Progenitor cell of endocrine pancreas (in vitro differentiated cells): Measurements from ENCODE around the gene OLFML2A. TPM values are rescaled to one million over a fixed set of nuclear protein-coding genes. Genes with fewer than 3 reads are reported as not detected.
A peak's percentile ranks its signal among the peaks of the same experiment; 100 is the strongest.
"Not testable (repeated sequence)": the region's sequence is repeated elsewhere in the genome, so short reads cannot be mapped to it uniquely, and the experiment has no call there.

Experiments used
- DNase-seq: peaks from one replicate; pipeline ENCODE4 v3.0.0; 2021; ENCODE audit warnings: low spot score; ENCODE audit not compliant: unreplicated experiment
- H3K27ac Mint-ChIP-seq: 2 replicates; pipeline ENCODE4 v1.8.0; 2021; ENCODE audit warnings: mild to moderate bottlenecking, moderate library complexity, mixed read lengths
- H3K27me3 Mint-ChIP-seq: 2 replicates; pipeline ENCODE4 v1.8.0; 2021; ENCODE audit warnings: mixed read lengths
- H3K36me3 Mint-ChIP-seq: 2 replicates; pipeline ENCODE4 v1.8.0; 2022; ENCODE audit warnings: mixed read lengths; ENCODE audit not compliant: insufficient read depth
- H3K4me1 Mint-ChIP-seq: 2 replicates; pipeline ENCODE4 v1.8.0; 2021; ENCODE audit warnings: low read depth, mixed read lengths
- H3K4me3 Mint-ChIP-seq: 2 replicates; pipeline ENCODE4 v1.8.0; 2021; ENCODE audit warnings: low read depth, mild to moderate bottlenecking, moderate library complexity, mixed read lengths
- H3K9me3 Mint-ChIP-seq: 2 replicates; pipeline ENCODE4 v1.8.0; 2021; ENCODE audit warnings: low read depth, mixed read lengths
- CTCF ChIP-seq: fragments of 200-600 bp; sonication (generic); IDR thresholded peaks from one replicate; pipeline ENCODE4 v1.5.0; 2021; ENCODE audit warnings: antibody characterized with exemption, mild to moderate bottlenecking; ENCODE audit not compliant: unreplicated experiment
- long read RNA-seq: library from polyadenylated mRNA; unstranded; transcript quantifications from one replicate; pipeline ENCODE4 v2.0.0, GENCODE V29; 2020
- total RNA-seq: library from RNA; stranded (reverse); gene quantifications from 2 replicates; pipeline ENCODE4 v1.2.1, GENCODE V29; 2021

OLFML2A gene
- 2.2 and 2.5 TPM in 2 replicates for total RNA-seq
- long read RNA-seq, result 0 reads

DNA sequence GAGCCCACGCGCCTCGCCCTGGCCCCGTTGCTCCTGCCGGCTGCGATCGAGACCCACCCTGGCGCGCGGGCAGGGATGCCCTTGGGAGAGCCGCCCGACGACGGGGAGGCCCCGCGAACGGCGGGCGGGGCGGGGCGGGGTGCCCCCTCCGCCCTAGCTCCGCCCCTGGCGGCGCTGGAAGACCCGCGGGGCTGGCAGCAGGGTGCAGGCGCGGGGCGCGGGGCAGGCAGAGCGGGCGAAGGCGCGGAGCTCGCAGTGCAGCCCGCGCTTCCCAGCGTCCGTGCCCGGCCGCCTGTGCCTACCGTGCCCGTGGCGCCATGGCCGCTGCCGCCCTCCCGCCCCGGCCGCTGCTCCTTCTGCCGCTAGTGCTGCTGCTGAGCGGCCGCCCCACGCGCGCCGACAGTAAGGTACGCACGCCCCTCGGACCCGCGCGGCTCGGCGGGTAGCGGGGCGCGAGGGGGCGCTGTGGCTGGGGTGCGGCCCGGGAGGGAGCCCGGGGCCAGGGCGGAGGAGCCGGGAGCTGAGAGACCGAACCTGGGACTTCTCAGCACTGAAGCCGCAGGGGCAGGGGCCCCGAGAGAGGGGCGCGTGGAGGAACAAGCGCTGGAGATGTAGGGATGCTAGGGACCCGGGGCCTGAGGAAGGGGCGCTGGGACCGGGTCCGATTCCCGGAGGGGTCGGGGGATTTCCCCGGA is at the start of gene OLFML2A:
OLFML2A (plus strand) TSS at position 180 of the 695 bp plus-strand sequence; CDS start at position 318, 138 bp downstream.
- Mint-ChIP-seq H3K4me3 (peak within 1 kb of the TSS; percentile 68), H3K27me3 (peaks cover 19% of the 10 kb centered on the region), H3K36me3 (no peaks in the 10 kb centered on the region), H3K4me1 (peaks cover 12% of the 10 kb centered on the region), H3K27ac (peak within 1 kb of the TSS; percentile 59), H3K9me3 (no peaks in the 10 kb centered on the region)
- TF ChIP-seq CTCF, result peak; percentile 67
- DNase-seq, result no peak

- H3K27ac Mint-ChIP-seq, result peak overlapping the region; percentile 21
- TF ChIP-seq CTCF, result no peak
- no peaks in the 10 kb centered on the region for H3K9me3 Mint-ChIP-seq
- H3K4me3 Mint-ChIP-seq, result no peak overlapping the region
- H3K4me1 Mint-ChIP-seq, result peaks cover 34% of the 10 kb centered on the region
- no peaks in the 10 kb centered on the region for H3K27me3 Mint-ChIP-seq
- no peak for DNase-seq
- peaks cover 23% of the 10 kb centered on the region for H3K36me3 Mint-ChIP-seq
Measured at GRCh38 chr9:124730772-124731171, 46.2 kb upstream of the OLFML2A start.

DNA sequence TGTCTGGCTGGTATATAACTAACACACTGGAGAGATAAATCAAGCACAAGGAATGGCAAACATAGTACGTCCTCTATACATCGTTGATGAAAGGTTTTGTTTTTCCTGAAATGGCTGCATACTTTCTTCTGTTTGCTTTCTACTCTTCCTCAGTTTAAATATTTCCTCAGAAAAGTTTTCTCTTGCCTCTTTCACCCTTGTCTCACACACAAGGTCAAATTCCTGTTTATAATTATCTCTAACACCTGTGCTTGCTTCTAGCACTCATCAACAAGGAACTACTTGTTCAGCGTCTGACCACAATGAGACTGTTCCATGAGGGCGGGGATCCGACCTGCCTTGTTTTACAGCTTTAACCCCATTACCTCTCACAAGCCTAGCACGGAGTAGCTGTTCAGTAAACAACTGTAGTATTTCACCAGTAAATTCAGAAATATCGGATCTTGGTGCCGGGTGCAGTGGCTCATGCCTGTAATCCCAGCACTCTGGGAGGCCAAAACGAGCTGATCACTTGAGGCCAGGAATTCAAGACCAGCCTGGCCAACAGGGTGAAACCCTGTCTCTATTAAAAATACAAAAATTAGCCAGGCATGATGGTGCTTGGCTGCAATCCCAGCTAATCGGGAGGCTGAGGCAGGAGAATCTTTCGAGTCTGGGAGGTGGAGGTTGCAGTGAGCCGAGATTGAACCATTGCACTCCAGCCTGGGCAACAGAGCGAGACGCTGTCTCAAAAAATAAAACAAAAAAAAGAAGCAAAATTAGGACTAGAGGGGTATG is 42.8 kb upstream of the OLFML2A start:
- H3K27ac Mint-ChIP-seq, result peak overlapping the region; percentile 93
- no peak overlapping the region for H3K4me3 Mint-ChIP-seq
- peaks cover 25% of the 10 kb centered on the region for H3K4me1 Mint-ChIP-seq
- no peak for TF ChIP-seq CTCF
- H3K9me3 Mint-ChIP-seq, result no peaks in the 10 kb centered on the region
- no peak for DNase-seq
- no peaks in the 10 kb centered on the region for H3K27me3 Mint-ChIP-seq
- peaks cover 22% of the 10 kb centered on the region for H3K36me3 Mint-ChIP-seq

DNA sequence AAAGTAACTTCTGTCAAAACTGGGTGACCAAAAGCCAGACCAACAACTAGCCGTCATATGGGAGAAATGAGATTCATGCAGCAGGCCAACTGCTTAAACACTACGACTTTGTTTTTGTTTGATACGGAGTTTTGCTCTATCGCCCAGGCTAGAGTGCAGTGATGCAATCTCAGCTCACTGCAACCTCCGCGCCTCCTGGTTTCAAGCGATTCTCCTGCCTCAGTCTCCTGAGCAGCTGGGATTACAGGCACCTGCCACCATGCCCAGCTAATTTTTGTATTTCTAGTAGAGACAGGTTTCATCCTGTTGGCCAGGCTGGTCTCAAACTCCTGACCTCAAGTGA is 42.2 kb upstream of the OLFML2A start:
- not testable (repeated sequence) for H3K9me3 Mint-ChIP-seq, H3K4me3 Mint-ChIP-seq, H3K27me3 Mint-ChIP-seq, DNase-seq
- Mint-ChIP-seq H3K36me3 (peaks cover 24% of the 10 kb centered on the region), H3K27ac (peak overlapping the region; percentile 93), H3K4me1 (peaks cover 25% of the 10 kb centered on the region)

DNA sequence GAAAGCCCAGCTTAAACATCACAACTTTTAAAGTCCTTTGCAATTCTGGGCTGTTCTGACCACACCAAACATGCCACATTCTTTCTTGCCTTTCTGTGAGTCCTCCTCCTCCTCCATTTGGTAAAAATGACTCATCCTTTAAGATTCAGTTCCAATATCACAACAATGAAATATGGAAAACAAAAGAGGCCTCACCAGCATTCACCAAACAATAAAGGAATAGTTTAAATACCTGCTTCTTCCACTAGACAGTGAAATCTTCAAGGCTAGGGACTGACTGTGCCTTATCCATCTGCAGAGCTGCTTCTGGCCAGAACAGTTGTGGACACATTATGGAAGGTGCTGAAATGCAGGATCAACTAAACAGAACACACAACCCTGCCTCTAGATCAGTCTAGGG is 41.8 kb upstream of the OLFML2A start:
- Mint-ChIP-seq H3K27me3 (no peaks in the 10 kb centered on the region), H3K9me3 (no peaks in the 10 kb centered on the region), H3K27ac (peak overlapping the region; percentile 69), H3K36me3 (peaks cover 26% of the 10 kb centered on the region), H3K4me3 (no peak overlapping the region), H3K4me1 (peaks cover 27% of the 10 kb centered on the region)
- no peak for DNase-seq
- TF ChIP-seq CTCF, result no peak

DNA sequence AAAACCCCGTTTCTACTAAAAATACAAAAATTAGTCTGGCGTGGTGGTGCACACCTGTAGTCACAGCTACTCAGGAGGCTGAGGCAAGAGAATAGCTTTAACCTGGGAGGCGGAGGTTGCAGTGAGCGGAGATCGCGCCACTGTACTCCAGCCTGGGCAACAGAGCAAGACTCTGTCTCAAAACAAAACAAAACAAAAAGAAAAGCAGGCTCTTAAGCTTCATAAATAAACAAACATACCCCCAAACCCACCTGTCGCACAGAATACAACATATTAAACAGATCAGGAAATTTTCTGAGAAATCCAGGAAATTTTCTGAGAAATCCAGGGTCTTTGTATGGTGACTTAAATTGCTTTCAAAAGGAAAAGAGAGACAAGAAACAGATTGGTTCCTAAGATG is 38.9 kb upstream of the OLFML2A start:
- Mint-ChIP-seq H3K36me3 (peaks cover 12% of the 10 kb centered on the region), H3K4me1 (peaks cover 35% of the 10 kb centered on the region)
- H3K27me3 Mint-ChIP-seq, DNase-seq, H3K27ac Mint-ChIP-seq, H3K9me3 Mint-ChIP-seq, H3K4me3 Mint-ChIP-seq: not testable (repeated sequence)
